ENCODE results near the gene ABCD3.
A peak's percentile ranks its signal among the peaks of the same experiment; 100 is the strongest.

The ABCD3 gene

DNA sequence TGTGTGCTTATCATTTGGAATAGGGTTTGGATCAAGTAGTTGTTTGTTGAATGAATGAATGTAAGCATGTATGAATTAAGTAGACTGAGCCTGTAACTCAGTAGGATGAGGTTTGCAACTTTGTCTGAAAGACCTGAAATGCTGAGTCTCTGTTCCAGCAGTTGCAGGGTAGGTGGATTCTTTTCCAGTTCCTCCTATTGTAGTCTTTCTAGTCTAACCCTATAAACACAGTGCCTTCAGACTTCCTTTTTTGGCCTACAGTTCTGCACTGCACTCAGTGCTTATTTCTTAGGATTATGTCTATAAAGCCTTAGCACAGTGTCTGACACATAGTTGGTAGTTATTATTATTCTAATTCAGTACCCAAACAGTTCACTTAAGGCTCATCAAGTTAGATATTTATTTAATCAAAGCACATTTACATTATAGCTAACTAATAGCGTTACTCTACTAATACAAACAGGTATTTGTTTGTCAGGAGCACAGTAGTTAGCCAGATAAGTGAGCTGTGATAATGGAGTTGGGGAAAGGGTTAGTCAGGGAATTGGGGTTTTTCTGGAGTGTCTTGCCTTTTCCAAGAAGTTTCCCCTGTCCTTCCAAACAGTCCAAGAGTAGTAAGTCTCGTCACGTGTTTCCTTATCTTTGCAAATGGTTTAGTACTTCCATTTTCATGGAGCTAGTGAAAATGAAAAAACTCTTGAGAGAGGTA lies 45.0 kb downstream of the ABCD3 start:
- peak; percentile 42 to 65 (median 52) for DNase-seq

DNA sequence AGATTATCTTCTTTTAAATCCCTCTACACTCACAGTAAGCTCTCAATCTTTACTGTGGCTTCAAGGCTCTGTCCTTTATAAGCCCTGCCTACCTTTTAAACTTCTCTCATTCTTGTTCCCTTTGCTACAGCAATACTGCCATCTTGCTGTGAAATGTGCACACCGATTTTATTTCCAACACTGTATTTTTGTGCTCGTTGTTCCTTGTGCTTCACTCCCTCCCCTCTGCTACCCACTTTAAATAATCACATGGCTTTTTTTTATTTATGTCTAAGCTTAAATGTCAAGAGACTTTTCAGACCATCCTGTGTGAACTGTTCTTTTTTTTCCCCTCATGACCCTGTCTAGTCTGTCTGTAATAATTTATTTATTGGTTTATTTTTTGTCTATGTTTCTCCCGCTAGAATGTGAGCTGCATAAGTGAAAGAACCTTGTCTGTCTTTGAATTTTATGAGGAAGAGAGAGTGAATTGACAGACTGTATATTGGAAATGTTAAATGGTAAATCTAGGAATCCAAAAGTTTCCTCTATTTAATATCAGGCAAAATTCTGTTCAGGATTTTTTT lies 45.7 kb downstream of the ABCD3 start:
- peak; percentile 29 to 63 (median 46) for DNase-seq

DNA sequence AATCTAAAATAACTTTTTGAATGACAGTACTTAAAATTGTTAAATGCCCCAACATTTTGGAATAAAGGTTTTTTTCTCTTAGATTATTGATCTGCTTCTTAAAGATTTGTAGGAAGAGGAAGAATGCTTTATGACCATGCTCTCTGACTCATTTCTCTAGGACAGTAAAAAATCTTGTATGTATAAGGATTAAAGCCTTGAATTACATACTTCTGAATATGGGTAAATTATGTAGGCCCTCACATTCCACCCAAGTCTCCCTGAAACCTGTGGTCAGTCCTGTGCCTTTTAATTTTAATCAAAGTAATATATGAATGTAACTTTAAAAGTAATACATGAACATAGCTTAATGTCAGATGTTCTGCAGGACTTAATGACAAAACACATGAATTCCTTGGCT lies 50.5 kb downstream of the ABCD3 start:
- no peak for DNase-seq

DNA sequence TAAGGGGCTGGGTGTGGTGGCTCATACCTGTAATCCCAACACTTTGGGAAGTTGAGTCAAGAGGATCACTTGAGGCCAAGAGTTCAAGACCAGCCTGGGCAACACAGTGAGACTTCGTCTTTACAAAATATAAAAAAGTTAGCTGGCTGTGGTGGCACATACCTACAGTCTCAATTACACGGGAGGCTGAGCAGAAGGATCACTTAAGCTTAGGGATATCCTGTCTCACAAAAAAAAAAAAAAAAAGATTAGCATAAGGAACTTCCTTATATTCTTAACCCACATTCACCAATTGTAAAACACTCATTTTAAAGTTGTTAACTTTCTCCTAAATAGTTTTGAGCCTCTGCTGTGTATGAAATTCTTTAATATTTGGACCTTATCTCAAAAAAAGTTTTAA lies 53.1 kb downstream of the ABCD3 start:
- DNase-seq = peak in 2 of 4 experiments; percentile 3 to 13

DNA sequence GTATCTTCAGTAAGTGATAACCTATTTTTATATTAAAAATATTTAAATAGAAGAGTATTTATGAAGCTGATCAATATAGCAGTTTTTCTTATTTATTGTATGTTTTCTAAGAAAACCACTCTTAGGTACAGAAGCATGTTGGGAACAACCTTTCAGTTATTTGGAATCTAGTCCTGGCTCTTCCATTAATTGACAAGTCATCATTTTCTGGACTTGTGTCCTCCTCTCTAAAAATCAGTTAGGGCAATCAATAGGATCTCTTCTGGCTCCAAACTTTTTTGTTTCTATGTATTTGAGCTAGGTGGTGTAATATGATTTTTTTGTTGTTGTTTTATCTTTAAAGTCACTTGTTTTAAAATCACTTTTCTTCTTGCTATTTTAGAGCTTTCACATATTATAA lies 57.0 kb downstream of the ABCD3 start:
- DNase-seq = no peak

DNA sequence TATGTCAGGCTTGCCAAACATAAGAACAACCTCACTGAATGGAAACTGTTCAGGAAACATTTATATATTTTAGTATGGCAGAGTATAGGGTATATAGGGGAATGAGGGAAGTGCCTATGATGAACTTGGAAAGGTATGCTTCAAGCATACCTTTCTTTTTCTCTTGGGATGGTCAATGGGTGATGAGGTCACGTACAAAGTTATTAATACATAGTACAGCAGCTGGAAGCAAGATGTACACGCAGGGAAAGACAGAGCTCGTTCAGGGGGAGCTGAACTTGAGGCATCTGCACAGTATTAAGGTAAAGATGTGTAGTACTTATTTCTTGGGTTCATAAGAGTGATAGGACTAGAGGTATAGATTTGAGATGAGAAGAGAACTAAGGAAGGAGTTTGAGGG lies 61.5 kb downstream of the ABCD3 start:
- DNase-seq = no peak

DNA sequence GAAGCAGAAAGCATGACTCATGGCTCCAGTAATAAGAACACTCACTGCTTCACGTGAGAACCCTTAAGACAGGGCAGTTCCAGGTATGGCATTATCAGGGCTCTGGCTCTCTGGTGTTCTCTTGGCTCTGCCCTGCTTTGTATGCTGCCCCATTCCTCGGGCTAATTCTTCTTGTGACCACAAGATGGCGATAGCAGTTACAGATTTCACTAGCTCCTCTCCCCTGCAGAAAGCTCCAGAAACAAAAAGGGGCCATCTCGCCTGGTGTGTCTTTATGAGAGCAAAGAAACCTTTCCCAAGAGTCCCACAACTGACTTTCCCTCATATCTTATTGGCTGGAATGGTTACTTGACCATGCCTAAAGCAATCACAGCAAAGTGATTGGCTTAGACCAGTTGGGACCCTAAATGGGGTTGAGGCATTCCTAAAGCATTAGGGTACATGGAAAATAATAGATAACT lies 63.3 kb downstream of the ABCD3 start:
- DNase-seq = peak; percentile 60 to 77 (median 68)

DNA sequence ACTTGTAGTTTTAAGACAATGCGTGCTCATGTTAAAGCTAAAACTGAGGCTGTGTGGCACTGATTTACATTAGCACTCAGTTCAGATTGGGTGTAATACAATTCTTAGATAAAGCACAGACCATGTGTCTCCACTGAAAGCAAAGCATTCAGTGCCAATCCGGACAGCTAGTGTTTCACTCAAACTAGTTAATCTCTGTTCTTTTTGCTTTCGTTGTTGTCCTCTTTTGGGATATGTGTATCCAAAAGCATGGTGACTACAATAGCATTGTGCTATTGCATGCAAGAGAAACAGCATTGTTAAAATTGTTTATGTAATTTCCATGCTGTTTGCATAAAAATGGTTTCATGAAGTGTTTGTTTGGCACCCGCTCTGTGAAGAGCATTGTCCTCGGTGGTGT lies 68.8 kb downstream of the ABCD3 start:
- no peak for DNase-seq

DNA sequence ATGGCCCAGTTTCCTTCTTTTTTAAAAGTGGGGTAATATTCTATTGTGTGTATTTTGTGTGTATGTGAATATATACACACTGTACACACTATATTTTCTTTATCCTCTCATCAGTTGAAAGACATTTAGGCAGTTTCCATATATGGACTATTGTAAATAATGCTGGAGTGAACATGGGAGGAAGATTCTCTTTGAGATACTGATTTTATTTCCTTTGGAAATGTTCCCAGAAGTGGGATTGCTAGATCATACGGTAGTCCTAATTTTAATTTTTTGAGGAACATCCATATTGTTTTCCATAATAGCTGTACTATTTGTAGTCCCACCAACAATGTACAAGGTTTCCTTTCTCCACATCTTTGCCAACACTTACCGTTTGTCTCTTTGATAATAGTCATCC lies 72.4 kb downstream of the ABCD3 start:
- DNase-seq = no peak

DNA sequence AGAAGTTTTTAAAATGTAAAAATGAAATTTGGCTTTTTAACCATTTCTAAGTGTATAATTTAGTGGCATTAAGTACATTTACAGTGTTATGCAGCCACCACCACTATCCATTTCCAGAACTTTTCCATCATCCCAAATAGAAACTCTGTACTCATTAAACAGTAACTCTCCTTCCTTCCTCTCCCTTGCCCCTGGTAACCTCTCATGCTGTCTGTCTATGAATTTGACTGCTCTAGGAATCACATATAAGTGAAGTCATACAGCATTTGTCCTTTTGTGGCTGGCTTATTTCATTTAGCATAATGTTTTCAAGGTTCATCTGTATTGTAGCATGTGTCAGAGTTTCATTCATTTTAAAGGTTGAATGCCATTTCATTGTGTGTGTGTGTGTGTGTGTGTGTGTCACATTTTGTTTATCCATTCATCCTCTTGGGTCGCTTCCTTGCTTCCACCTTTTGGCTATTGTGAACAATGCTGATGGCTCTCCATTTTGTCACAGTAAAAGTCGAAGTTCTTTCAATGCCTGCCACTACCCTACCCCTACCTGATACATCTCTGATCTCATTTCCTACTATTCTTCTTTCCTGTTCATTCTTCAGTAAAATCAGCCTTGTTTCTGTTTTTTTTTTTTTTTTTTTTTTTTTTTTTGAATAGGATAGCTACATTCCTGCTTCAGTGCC lies 78.0 kb downstream of the ABCD3 start:
- DNase-seq = no peak

DNA sequence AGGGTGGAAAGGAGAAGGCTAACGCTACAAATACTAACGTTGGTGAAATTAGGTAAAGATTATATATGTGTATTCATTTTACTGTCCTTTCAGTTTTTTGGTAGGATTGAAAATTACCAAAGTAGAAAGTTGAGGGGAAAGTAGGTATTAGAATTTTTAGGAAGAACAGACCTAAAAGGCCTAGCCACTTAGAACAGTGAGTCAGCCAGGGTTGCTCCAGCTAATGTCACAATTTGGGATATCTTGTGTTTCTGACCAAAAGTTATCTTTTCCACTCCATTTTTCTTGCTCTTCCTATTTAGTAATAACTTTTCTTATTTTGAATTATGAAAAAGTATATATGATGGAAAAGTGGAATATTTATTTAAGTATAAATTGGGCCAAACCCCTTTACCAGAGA lies 83.2 kb downstream of the ABCD3 start:
- no peak for DNase-seq

DNA sequence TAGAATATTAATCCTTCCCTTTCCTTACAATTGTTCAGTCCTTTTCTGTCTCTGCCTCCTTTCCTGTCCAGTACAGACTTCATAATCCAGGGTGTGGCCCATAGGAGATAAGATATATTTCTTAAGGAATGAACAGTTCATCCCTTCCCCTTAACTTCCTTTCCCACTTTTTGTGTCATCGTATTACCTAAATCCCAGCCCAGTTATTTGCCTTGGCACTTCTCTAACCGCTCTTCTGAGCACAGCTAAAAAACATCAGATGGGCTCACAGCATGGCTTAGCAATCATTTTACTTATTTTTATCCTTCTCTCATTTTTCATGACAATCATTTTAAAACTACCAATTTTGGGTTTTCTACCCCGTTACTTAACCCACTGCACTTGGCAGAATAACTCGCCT lies 83.7 kb downstream of the ABCD3 start:
- no peak for DNase-seq

DNA sequence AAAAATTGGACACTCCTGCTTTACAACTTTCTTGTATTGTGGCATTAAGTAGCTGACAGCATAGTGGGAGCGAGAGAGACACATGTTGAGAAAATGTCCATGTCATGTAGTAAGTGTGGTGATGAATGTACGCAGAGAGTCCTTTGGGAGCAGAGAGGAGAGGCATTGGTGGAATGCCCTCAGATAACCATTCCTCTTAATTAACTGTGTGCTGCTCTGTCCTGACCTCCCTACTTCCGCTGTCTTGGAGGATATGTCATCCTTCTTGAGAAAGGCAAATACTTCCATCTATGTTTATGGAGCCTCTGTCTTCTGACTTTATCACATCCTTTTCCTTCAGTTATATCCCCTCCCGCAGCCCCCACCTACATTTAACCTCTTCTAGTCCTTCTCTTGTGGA lies 85.0 kb downstream of the ABCD3 start:
- DNase-seq = no peak

DNA sequence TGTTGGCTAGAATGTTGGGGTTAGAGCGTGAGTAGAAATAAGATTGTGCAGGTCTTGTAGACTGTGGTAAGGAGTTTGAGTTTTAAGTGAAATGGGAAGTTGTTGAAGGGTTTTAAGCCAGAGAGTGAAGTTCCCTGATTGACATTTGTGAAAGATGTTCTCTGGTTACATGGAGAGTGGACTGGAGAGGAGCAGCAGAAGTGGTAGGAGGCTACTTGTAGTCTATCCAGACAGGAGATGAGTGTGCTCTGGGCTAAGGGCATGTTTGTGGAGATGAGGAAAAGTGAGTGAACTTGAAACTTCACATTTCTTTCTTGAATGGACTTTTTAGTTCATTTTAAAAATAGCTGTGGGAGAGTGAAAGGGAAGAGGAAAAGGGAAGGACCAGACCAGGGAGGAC lies 86.4 kb downstream of the ABCD3 start:
- DNase-seq = peak; percentile 19 to 56 (median 40)

DNA sequence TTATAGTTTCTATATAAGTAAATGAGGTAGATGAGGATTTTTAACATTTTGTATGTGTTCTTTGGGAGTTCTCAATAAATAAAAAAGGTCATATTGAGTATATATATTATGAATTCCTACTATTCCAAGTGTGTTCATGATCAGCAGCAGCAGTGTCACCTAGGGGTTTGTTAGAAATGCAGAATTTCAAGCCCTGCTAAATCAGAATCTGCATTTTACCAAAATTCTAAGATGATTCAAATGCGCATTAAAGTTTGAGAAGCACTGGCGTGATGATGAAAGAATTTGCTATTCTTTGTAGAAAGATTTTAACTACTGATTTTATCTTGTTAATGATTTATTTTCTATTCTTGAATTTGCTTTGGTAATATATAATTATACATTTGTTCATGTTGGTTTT lies 94.6 kb downstream of the ABCD3 start:
- DNase-seq = no peak

DNA sequence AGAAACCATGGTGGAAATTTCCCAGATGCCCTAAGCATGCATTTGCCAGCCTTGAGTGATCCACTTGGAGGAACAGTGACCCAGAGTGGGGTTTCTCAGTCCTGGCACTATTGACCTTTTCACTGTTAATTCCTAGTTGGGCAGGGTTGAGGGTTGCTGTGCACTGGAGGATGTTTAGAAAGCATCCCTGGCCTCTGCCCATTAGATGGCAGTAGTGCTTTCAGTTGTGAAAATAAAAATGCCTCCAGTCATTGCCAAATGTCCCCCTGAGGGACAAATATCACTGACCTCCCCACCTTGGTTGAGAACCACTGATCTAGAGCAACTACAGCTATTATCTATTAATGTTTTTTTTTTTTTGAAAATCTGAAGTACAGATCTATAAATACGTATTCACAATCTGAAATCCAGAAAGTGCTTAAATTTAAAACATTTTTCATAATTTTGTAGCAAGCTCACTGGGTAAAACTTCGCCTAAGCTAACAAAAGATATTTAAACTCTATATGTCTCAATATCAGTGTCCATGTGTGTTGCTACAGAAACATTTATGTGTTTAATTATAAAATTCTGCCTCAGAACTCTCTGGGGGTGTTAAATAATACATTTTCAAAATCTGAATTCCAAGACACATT lies 96.0 kb downstream of the ABCD3 start:
- peak; percentile 48 to 64 (median 52) for DNase-seq

DNA sequence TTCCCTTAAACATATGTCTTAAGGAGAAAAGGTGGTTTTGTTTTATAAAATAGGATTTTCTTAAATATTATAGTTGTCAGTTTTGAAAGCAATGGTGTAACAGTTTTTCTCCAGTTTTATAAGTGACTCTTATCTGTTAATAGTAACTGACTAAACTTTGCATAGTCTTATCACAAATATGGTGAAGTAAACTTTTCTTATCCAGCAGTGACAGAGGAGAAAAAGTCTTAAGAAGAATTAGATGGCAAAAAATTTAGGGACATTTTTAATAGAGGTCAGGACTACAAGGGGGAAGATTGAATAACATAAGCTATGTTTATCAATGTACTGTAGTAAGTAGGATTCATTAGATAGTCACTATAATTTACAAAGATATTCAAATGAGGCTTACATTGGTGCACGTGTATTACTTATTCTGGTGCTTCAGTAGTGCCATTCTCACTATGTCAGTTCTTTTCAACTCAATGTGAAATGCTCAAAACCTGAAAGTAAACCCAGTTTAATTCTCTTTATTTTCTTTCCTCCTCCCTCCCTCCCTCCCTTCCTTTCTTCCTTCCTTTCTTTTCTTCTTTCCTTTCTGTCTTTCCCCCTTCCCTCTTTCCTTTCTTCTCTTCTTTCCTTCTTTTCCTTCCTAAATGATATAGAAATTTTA lies 97.2 kb downstream of the ABCD3 start:
- no peak for DNase-seq

DNA sequence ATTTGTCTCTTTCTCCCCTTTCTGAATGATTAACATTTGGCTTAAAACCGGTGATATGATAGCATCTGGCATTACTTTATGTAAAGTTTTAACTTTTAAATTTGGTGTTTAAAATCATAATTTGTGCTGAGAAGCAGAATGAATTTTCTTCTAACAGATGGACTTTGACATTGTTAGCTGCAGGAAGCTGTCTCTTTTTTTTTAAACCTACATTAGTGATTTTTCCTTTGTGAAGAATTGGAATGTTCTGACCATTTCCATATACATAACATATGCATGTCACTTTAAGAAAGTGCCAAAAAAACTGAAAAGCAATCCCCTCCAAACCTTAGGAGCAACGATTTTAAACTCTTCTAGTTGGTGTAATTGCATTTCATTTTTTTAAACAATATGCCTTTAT lies 101.2 kb downstream of the ABCD3 start:
- no peak for DNase-seq

DNA sequence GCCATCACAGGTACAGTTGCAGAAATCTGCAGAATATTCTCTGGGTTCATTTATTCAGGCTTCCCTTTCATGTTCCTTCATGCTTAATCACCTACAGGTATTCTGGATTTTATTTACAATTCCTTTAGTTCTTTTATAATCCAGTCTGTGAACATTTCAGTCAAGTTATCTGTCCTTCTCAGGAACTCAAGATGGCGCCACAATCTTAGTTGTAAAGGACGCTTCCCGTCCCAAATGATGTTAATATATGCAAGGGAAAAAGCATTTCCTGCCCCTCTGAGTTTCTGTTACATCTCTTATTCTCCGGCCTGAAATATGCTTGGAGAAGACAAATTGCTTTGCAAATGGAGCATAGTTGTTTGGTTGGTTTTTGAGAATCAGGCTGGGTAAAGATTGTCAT lies 104.1 kb downstream of the ABCD3 start:
- peak; percentile 44 to 77 (median 56) for DNase-seq

DNA sequence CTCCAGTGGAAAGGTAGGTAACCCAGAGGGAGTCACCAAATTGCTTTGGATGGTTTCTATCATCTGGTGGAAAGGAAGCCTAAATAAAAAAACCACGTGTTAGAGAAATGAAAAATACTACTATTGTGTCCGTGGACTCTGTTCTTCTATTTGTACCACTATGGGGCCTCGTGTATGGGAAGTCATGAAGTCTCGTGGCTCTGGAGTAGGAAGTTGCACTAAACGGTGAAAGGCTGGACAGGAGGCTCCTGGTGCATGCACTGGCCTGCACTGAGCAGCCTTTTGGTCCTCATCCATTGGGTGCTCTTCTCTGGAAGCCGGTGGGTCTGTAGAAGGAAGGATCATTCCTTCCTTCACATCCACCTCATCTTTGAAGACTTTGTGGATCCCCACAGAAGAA lies 106.3 kb downstream of the ABCD3 start:
- DNase-seq = peak in 3 of 4 experiments; percentile 24 to 57 (median 45)

DNA sequence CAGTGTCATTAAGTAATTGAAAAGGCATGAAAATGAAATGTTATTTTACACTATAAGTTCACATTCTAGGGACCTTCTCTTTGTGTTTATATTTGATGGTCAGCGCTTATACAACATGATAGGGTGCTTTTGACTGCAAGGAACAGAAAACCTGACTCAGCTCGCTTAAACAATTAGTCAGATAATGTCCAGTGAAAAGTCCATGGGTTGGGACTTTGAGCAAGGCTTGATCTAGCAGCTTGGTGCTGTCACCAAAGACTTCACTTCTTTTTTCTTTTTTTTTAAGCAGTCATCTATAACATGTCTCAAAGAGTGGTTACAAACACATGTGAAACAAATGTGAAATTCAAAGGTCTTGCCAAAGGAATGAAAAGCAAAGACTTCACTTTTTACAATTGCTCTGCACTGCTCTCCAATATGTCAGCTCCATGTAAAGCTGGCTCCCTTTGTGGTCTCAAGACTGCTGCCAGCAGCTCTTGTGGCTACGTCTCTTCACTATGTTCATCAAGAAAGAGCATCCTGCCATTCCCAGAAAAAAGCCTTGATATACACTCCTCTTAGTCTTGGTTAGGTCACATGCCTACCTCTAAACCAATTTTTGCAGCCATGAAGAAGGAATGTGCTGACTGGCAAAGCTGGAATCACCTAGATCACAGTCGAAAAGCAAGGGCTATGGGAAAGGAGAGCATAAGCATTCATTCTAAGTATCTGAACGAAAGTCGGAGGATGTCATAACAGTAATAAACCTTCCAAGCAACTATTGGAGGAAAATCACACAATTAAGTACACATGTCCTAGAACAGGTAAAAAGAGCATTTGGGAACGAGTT lies 108.2 kb downstream of the ABCD3 start:
- no peak for DNase-seq

DNA sequence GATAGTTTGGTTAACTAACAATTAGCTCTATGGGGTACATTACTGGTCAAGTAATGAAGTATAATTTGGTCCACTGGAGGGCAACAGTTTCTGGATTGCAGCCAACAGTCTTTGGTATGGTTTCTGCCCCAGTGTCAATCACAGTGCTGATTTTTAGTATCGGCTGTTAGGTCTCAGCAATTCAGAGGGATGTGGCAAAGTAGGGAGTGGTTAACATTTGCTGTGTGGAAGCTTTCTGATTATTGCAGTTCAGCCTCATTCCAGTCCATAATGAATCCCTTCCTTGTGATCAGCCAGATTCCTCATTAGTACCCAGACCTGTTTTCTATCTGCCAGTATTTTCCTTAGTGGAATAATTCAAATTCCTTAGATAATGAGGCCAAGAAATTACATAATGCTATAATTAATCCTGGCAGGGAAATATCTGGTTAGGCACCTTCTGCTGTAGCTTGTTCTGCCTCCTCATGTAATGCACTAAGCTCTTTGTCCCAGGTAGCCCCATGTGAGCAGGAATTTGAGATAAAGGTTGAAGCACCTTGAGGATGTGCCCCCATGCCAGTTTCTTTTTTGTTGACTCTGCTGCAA lies 109.3 kb downstream of the ABCD3 start:
- DNase-seq = peak; percentile 28 to 39 (median 34)

All from suppressor macrophage (primary cell).